IMR-90 (cell line): ENCODE data around the gene PRPH2. TPM values are rescaled to one million over a fixed set of nuclear protein-coding genes. Genes with fewer than 3 reads are reported as not detected.
A peak's percentile ranks its signal among the peaks of the same experiment; 100 is the strongest.

Source experiments
- ATAC-seq: fragments of 200-7000 bp; cut with Tn5 transposase; 2 replicates; pipeline ENCODE4 v1.9.1; 2020; ENCODE audit warnings: low read depth, mild to moderate bottlenecking, moderate library complexity
- BruUV-seq: library from RNA; stranded (reverse); fragments of 400-500 nt; replicated peaks from 2 replicates; lab custom pipeline; 2021; lab: Mats Ljungman, UMichigan
- CTCF ChIA-PET: fragments of 300-600 bp; formaldehyde crosslinking; extraction: SDS; loops from one replicate; lab custom pipeline; 2021; ENCODE audit warnings: antibody characterized with exemption; lab: Yijun Ruan, JAX
- POLR2A ChIA-PET: fragments of 300-600 bp; sonication (Branson Sonifier 250); formaldehyde crosslinking; loops from one replicate; lab custom pipeline; 2022; ENCODE audit warnings: antibody characterized with exemption; ENCODE audit not compliant: unreplicated experiment; lab: Charles Lee
- DNase-seq: peaks from one replicate; pipeline ENCODE4 v3.0.0; 2013
- H2AFZ ChIP-seq: replicated peaks from 2 replicates; pipeline ENCODE3; 2013; ENCODE audit warnings: low read length, mild to moderate bottlenecking; ENCODE audit not compliant: poor library complexity
- H2AK5ac ChIP-seq: 2 replicates; pipeline ENCODE4 v1.6.1; 2013; ENCODE audit warnings: low read depth, low read length, inconsistent platforms
- H2AK9ac ChIP-seq: replicated peaks from 2 replicates; pipeline ENCODE3; 2013; ENCODE audit warnings: mild to moderate bottlenecking, low read depth, low read length, moderate library complexity; ENCODE audit not compliant: poor library complexity
- H2BK120ac ChIP-seq: 2 replicates; pipeline ENCODE4 v1.6.1; 2013; ENCODE audit warnings: low read depth, low read length, inconsistent platforms
- H2BK15ac ChIP-seq: 3 replicates; pipeline ENCODE4 v1.6.1; 2013; ENCODE audit warnings: low read depth, low read length, inconsistent platforms
- H2BK20ac ChIP-seq: 2 replicates; pipeline ENCODE4 v1.6.1; 2013; ENCODE audit warnings: low read depth, mild to moderate bottlenecking, inconsistent platforms, low read length, moderate library complexity
- H2BK5ac ChIP-seq: 2 replicates; pipeline ENCODE4 v1.6.1; 2013; ENCODE audit warnings: mild to moderate bottlenecking, low read depth, low read length, inconsistent platforms; ENCODE audit not compliant: poor library complexity, severe bottlenecking
- H3K14ac ChIP-seq: replicated peaks from 2 replicates; pipeline ENCODE4 v1.6.1; 2013; ENCODE audit warnings: low read depth, low read length, inconsistent platforms
- H3K18ac ChIP-seq: 2 replicates; pipeline ENCODE4 v1.6.1; 2013; ENCODE audit warnings: low read depth, low read length, control low read depth
- H3K23ac ChIP-seq: 2 replicates; pipeline ENCODE4 v1.6.1; 2013; ENCODE audit warnings: low read depth, low read length, inconsistent platforms
- H3K27ac ChIP-seq: 2 replicates; pipeline ENCODE4 v1.5.1; 2013; ENCODE audit warnings: mild to moderate bottlenecking, control low read depth, low read length; ENCODE audit not compliant: insufficient read depth
- H3K27me3 ChIP-seq: 2 replicates; pipeline ENCODE4 v1.6.1; 2013; ENCODE audit warnings: low read length; ENCODE audit not compliant: control insufficient read depth, insufficient read depth
- H3K36me3 ChIP-seq: 2 replicates; pipeline ENCODE4 v1.6.1; 2013; ENCODE audit warnings: low read length, mixed read lengths; ENCODE audit not compliant: control insufficient read depth, insufficient read depth
- H3K4ac ChIP-seq: 2 replicates; pipeline ENCODE4 v1.6.1; 2013; ENCODE audit warnings: low read depth, low read length, inconsistent platforms
- H3K4me1 ChIP-seq: 2 replicates; pipeline ENCODE4 v1.6.1; 2013; ENCODE audit warnings: low read length, mixed read lengths; ENCODE audit not compliant: control insufficient read depth, insufficient read depth
- H3K4me2 ChIP-seq: 2 replicates; pipeline ENCODE4 v1.6.1; 2013; ENCODE audit warnings: low read depth, mild to moderate bottlenecking, control low read depth, low read length, moderate library complexity
- H3K4me3 ChIP-seq: 2 replicates; pipeline ENCODE4 v1.5.1; 2013; ENCODE audit warnings: low read depth, mild to moderate bottlenecking, control low read depth, low read length, moderate library complexity; ENCODE audit not compliant: insufficient read depth
- H3K56ac ChIP-seq: 2 replicates; pipeline ENCODE4 v1.6.1; 2013; ENCODE audit warnings: low read length, inconsistent platforms; ENCODE audit not compliant: insufficient read depth; ENCODE audit errors: extremely low read depth
- H3K79me1 ChIP-seq, 2 experiments: 2 replicates each; pipeline ENCODE4 v1.6.1; 2013; ENCODE audit warnings: low read length in 2 of 2, inconsistent platforms in 1 of 2, low read depth in 1 of 2
- H3K9ac ChIP-seq: 2 replicates; pipeline ENCODE4 v1.6.1; 2013; ENCODE audit warnings: low read depth, low read length, control low read depth
- H3K9me1 ChIP-seq: 2 replicates; pipeline ENCODE4 v1.6.1; 2013; ENCODE audit warnings: low read length, inconsistent platforms; ENCODE audit not compliant: insufficient read depth
- H3K9me3 ChIP-seq: 2 replicates; pipeline ENCODE4 v1.6.1; 2013; ENCODE audit warnings: low read length; ENCODE audit not compliant: control insufficient read depth, insufficient read depth
- H4K20me1 ChIP-seq: 2 replicates; pipeline ENCODE4 v1.6.1; 2013; ENCODE audit warnings: low read length, inconsistent platforms; ENCODE audit not compliant: insufficient read depth
- H4K5ac ChIP-seq: 2 replicates; pipeline ENCODE4 v1.6.1; 2013; ENCODE audit warnings: mild to moderate bottlenecking, low read depth, low read length, control low read depth
- H4K8ac ChIP-seq, 2 experiments: 2 replicates each; pipeline ENCODE4 v1.6.1; 2013; ENCODE audit warnings: low read depth in 2 of 2, low read length in 2 of 2, control low read depth in 1 of 2, inconsistent platforms in 1 of 2
- H4K91ac ChIP-seq: 2 replicates; pipeline ENCODE4 v1.6.1; 2013; ENCODE audit warnings: low read depth, low read length, inconsistent platforms; ENCODE audit not compliant: insufficient read depth
- FOS ChIP-seq: fragments of 150-350 bp; IDR thresholded peaks from 2 replicates; pipeline ENCODE4 v1.6.1; 2016; ENCODE audit warnings: low read depth, low read length
- MAZ ChIP-seq: IDR thresholded peaks from 2 replicates; pipeline ENCODE4 v1.6.1; 2012; ENCODE audit warnings: low read depth, mild to moderate bottlenecking, low read length, improper control_type of control experiment, moderate library complexity, borderline replicate concordance
- NFE2L2 ChIP-seq: fragments of 150-350 bp; IDR thresholded peaks from 2 replicates; pipeline ENCODE4 v1.6.1; 2016; ENCODE audit warnings: low read depth, mild to moderate bottlenecking, low read length
- RAD21 ChIP-seq: IDR thresholded peaks from 2 replicates; pipeline ENCODE4 v1.6.1; 2012; ENCODE audit warnings: low read length, improper control_type of control experiment
- RCOR1 ChIP-seq: IDR thresholded peaks from 2 replicates; pipeline ENCODE4 v1.6.1; 2012; ENCODE audit warnings: mild to moderate bottlenecking, low read length, improper control_type of control experiment; ENCODE audit not compliant: insufficient replicate concordance
- RFX5 ChIP-seq: IDR thresholded peaks from 2 replicates; pipeline ENCODE4 v1.8.0; 2012; ENCODE audit warnings: low read depth, mild to moderate bottlenecking, low read length, moderate library complexity
- SMC3 ChIP-seq: fragments of 150-350 bp; IDR thresholded peaks from 2 replicates; pipeline ENCODE4 v1.6.1; 2016; ENCODE audit warnings: low read depth, mild to moderate bottlenecking, antibody characterized with exemption, low read length, moderate library complexity
- WGBS, 2 experiments: methylation state at CpG; one replicate each; pipeline versions ENCODE4 v1.1.5 to v1.1.7; 2013; ENCODE audit warnings: missing lambda C conversion rate in 2 of 2; ENCODE audit not compliant: insufficient read length in 1 of 2; ENCODE audit errors: extremely low coverage in 2 of 2; 5-methylcytosine and 5-hydroxymethylcytosine counted together
- dilution Hi-C: fragments of 300-500 bp; cut with HindIII; formaldehyde crosslinking; loops from one replicate; pipeline ENCODE4 v1.14.3; 2018; ENCODE audit warnings: low sequenced_read_pairs; ENCODE audit not compliant: unreplicated experiment
- in situ Hi-C: fragments of 300-500 bp; cut with MboI; formaldehyde crosslinking; loops from 3 replicates; pipeline ENCODE4 v1.14.3; 2019; ENCODE audit warnings: low sequenced_read_pairs, inconsistent platforms, mixed read lengths
- intact Hi-C: fragments of 100-400 bp; cut with micrococcal nuclease; formaldehyde crosslinking; loops from 2 replicates; pipeline ENCODE4 v1.10.0; 2022
- polyA plus RNA-seq, 3 experiments: library from polyadenylated mRNA; depleted of rRNA; stranded (reverse); fragments of >200 nt; gene quantifications; 2 replicates each; pipeline ENCODE4 v1.2.3, GENCODE V29; 2012; ENCODE audit warnings: low replicate concordance in 1 of 3
- total RNA-seq: library from RNA; depleted of rRNA; stranded (reverse); fragments of >200 nt; gene quantifications from 2 replicates; pipeline ENCODE4 v1.2.3, GENCODE V29; 2012

The PRPH2 gene
- total and polyA plus RNA-seq, 2 of the 4 experiments (the other 2 are of a cell fraction), result 1.0 to 1.1 TPM

- H3K79me1 ChIP-seq, result peaks cover 0 to under 1% of the 10 kb centered on the region in 2 experiments; a peak in 1 of 4 replicates
- H4K20me1 ChIP-seq, result no peaks in the 10 kb centered on the region
- H3K23ac ChIP-seq, result no peak overlapping the region
- WGBS, 2 experiments, result no CpG with 5 or more reads among the region's 11 CpGs
- peak overlapping the region; percentile 42 for H2AK9ac ChIP-seq
- TF ChIP-seq MAZ, result no peak
- no peak for TF ChIP-seq NFE2L2
- TF ChIP-seq RCOR1, result no peak
- TF ChIP-seq RAD21, result no peak
- TF ChIP-seq SMC3, result no peak
- no peak for TF ChIP-seq FOS
- no peak for TF ChIP-seq RFX5
- H2BK20ac ChIP-seq, result no peak overlapping the region
- no TSS peak for BruUV-seq
- H3K4ac ChIP-seq, result no peak overlapping the region
- peaks cover 9% of the 10 kb centered on the region for H3K9me3 ChIP-seq
- H2BK5ac ChIP-seq, result no peak overlapping the region
- no peak overlapping the region for H3K14ac ChIP-seq
- H2BK15ac ChIP-seq, result no peak overlapping the region
- no peaks in the 10 kb centered on the region for H3K27me3 ChIP-seq
- H3K9ac ChIP-seq, result no peak overlapping the region
- H3K56ac ChIP-seq, result no peak overlapping the region
- H3K18ac ChIP-seq, result no peak overlapping the region
- H3K4me2 ChIP-seq, result no peak overlapping the region
- ATAC-seq, result no peak
- H3K4me3 ChIP-seq, result no peak overlapping the region
- in situ Hi-C loops, result no loop called here
- no peak overlapping the region for H4K5ac ChIP-seq
- dilution Hi-C loops, result no loop called here
- no peak overlapping the region for H4K91ac ChIP-seq
- no peak for DNase-seq
- intact Hi-C loops, result no loop called here
- no peak overlapping the region for H2AFZ ChIP-seq
- H3K4me1 ChIP-seq, result no peaks in the 10 kb centered on the region
- no peak overlapping the region for H2AK5ac ChIP-seq
- H3K36me3 ChIP-seq, result no peaks in the 10 kb centered on the region; the same call in 1 of the 2 replicates
- H3K9me1 ChIP-seq, result peaks cover 7% of the 10 kb centered on the region; the same call in 1 of the 2 replicates
- H2BK120ac ChIP-seq, result no peak overlapping the region
- ChIA-PET CTCF (no interaction called here), POLR2A (no interaction called here)
- no peak overlapping the region for H3K27ac ChIP-seq
- H4K8ac ChIP-seq, result no peak overlapping the region
These were observed 14.3 kb downstream of the PRPH2 start for GRCh38 chr6:42708096-42708495.
